Smooth muscle cell (in vitro differentiated cells): ENCODE measurements around the gene OAS2. TPM values are rescaled to one million over a fixed set of nuclear protein-coding genes. Genes with fewer than 3 reads are reported as not detected.

Experiments
- DNase-seq: peaks from one replicate; lab custom pipeline; 2025; ENCODE audit not compliant: unreplicated experiment; lab: John Stamatoyannopoulos, UW
- H2AFZ ChIP-seq: fragments of 200-600 bp; sonication (generic); 2 replicates; pipeline ENCODE4 v1.6.0; 2016; ENCODE audit warnings: antibody characterized with exemption, low read depth, mild to moderate bottlenecking
- H3F3A ChIP-seq: fragments of 200-600 bp; sonication (generic); 2 replicates; pipeline ENCODE4 v1.6.0; 2017; ENCODE audit warnings: antibody characterized with exemption, low read depth
- H3K27ac ChIP-seq: fragments of 200-600 bp; sonication (generic); 2 replicates; pipeline ENCODE4 v1.5.1; 2016; ENCODE audit warnings: low read depth, mild to moderate bottlenecking
- H3K27me3 ChIP-seq: fragments of 200-600 bp; sonication (generic); 2 replicates; pipeline ENCODE4 v1.6.1; 2016; ENCODE audit warnings: low read depth, mild to moderate bottlenecking
- H3K36me3 ChIP-seq: fragments of 200-600 bp; sonication (generic); 2 replicates; pipeline ENCODE4 v1.5.1; 2016; ENCODE audit warnings: low read depth
- H3K4me1 ChIP-seq: fragments of 200-600 bp; sonication (generic); 2 replicates; pipeline ENCODE4 v1.5.1; 2016; ENCODE audit warnings: low read depth
- H3K4me2 ChIP-seq: fragments of 200-600 bp; sonication (generic); 2 replicates; pipeline ENCODE4 v1.6.0; 2016; ENCODE audit warnings: mild to moderate bottlenecking
- H3K4me3 ChIP-seq: fragments of 200-600 bp; sonication (generic); 2 replicates; pipeline ENCODE4 v1.5.1; 2016; ENCODE audit warnings: mild to moderate bottlenecking
- H3K79me2 ChIP-seq: fragments of 200-600 bp; sonication (generic); 2 replicates; pipeline ENCODE4 v1.6.0; 2016; ENCODE audit warnings: low read depth, mild to moderate bottlenecking
- H3K9ac ChIP-seq: fragments of 200-600 bp; sonication (generic); 2 replicates; pipeline ENCODE4 v1.6.0; 2016; ENCODE audit warnings: low read depth
- H3K9me3 ChIP-seq: fragments of 200-600 bp; sonication (generic); replicated peaks from 2 replicates; pipeline ENCODE4 v1.5.1; 2016; ENCODE audit warnings: low read depth
- H4K20me1 ChIP-seq: fragments of 200-600 bp; sonication (generic); 2 replicates; pipeline ENCODE4 v1.6.0; 2016; ENCODE audit warnings: low read depth
- CTCF ChIP-seq: fragments of 200-600 bp; sonication (generic); IDR thresholded peaks from 2 replicates; pipeline ENCODE4 v1.5.1; 2017; ENCODE audit warnings: borderline replicate concordance, mild to moderate bottlenecking, antibody characterized with exemption; ENCODE audit not compliant: insufficient read depth, poor library complexity, severe bottlenecking
- WGBS: methylation state at CpG from one replicate; pipeline ENCODE4 v1.1.7; 2016; ENCODE audit warnings: low lambda C conversion rate; 5-methylcytosine and 5-hydroxymethylcytosine counted together
- polyA plus RNA-seq: library from polyadenylated mRNA; unstranded; fragments of >200 nt; fragmentation: Nextera tagmentation; extraction: Ambion mirVana; gene quantifications from 2 replicates; pipeline ENCODE4 v1.2.1, GENCODE V29; 2016
- total RNA-seq: library from RNA; depleted of rRNA; stranded (reverse); fragments of >200 nt; gene quantifications from 2 replicates; pipeline ENCODE4 v1.2.3, GENCODE V29; 2014

OAS2 gene
- total and polyA plus RNA-seq, 2 experiments from 2014 or later = not detected

DNA sequence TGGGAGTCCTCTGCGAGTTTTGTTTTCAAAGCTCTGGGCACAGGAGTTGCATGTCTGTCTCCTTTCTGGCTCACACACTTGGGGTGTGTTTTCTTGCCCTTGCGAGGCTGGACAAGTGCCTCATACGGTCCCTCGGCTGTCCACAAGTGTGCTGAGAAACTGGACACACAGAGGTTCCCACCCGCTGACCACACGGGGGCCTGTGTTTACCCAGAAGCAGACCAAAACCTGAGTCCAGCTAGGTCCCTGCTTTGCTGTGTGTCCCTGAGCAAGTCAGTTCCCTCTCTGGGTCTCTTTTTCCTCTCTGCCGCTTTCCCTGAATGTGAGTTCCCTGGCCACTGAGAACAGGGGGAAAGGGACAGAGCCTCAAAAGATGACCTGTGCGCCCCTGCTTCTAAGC is 678 bp upstream of the OAS2 start:
- Histone ChIP-seq H3K4me2 (no peak overlapping the region), H3K27me3 (no peaks in the 10 kb centered on the region), H3K9ac (no peak overlapping the region), H3K4me1 (peaks cover 4% of the 10 kb centered on the region), H3K79me2 (no peaks in the 10 kb centered on the region), H4K20me1 (no peaks in the 10 kb centered on the region), H3K4me3 (no peak overlapping the region), H3K36me3 (no peaks in the 10 kb centered on the region), H3K9me3 (no peaks in the 10 kb centered on the region), H3F3A (no peaks in the 10 kb centered on the region), H3K27ac (no peak overlapping the region), H2AFZ (no peak overlapping the region)
- WGBS = 95% methylated on average over 8 of the region's 8 CpGs
- TF ChIP-seq CTCF = no peak
- DNase-seq = no peak

DNA sequence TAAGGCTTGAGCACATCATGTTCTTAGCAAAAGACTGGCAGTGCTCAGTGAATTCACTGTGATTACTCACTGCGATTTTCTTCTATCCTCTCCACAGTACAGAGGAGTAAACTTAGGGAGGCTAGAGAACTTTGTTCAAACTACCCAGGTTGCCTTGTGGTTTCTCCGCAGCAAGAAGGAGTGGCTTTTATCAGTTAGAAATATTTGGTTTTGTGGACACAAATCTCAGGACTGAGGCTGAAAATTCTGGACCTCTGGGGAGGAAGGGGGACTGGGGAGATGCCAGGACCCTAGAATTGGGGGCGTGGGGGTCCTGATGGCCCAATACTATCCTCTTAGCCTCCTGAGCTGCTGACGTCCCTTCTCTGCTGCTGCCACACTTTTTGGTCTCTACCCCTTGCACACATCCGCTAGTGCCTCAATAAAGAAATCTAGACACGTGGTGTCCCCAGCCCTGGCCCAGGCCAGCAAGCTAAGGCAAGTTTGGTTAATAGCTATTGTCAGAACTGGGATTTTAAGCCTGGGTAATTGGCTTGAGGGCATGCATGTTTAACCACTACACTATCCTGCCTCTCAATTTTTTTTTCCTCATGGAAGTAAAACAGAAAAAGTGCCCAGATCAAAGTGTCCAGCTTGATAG is 842 bp downstream of the OAS2 start:
- H3K27me3 ChIP-seq = no peaks in the 10 kb centered on the region
- no peaks in the 10 kb centered on the region for H3K36me3 ChIP-seq
- no peak overlapping the region for H3K4me2 ChIP-seq
- no peak overlapping the region for H3K9ac ChIP-seq
- no peaks in the 10 kb centered on the region for H3K79me2 ChIP-seq
- no peak overlapping the region for H3K27ac ChIP-seq
- no peaks in the 10 kb centered on the region for H3K9me3 ChIP-seq
- 87% methylated on average over 6 of the region's 6 CpGs for WGBS
- H4K20me1 ChIP-seq = no peaks in the 10 kb centered on the region
- no peaks in the 10 kb centered on the region for H3F3A ChIP-seq
- no peak overlapping the region for H3K4me3 ChIP-seq
- H2AFZ ChIP-seq = no peak overlapping the region
- TF ChIP-seq CTCF = no peak
- H3K4me1 ChIP-seq = peaks cover 4% of the 10 kb centered on the region
- DNase-seq = no peak

DNA sequence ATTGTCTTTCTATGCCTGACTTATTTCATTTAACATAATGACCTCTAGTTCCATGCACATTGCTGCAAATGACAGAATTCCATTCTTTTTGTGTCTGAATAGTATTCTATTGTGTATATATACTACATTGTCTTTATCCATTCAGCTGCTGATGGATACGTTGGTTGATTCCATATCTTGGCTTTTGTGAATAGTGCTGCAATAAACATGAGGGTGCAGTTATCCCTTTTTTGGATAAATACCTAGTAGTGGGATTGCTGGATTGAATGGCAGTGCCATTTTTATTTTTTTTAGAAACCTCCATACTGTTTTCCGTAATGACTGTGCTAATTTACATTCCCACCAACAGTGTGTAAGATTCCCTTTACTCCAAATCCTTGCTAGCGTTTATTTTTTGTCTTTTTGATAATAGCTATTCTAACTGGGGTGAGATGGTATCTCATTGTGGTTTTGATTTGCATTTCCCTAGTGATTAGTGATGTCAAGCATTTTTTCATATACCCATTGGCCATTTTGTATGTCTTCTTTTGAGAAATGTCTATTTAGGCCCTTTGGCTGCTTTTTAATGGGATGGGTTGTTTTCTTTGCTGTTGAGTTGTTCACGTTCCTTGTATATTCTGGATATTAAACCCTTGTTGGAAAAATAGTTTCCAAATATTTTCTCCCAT is 2.3 kb downstream of the OAS2 start:
- 83% methylated on average over 4 of the region's 4 CpGs for WGBS
- H3K79me2 ChIP-seq = no peaks in the 10 kb centered on the region
- no peaks in the 10 kb centered on the region for H3K27me3 ChIP-seq
- TF ChIP-seq CTCF = no peak
- H3K36me3 ChIP-seq = no peaks in the 10 kb centered on the region
- no peak for DNase-seq
- no peak overlapping the region for H3K9ac ChIP-seq
- no peaks in the 10 kb centered on the region for H3K9me3 ChIP-seq
- H3K27ac ChIP-seq = no peak overlapping the region
- H3F3A ChIP-seq = no peaks in the 10 kb centered on the region
- peaks cover 4% of the 10 kb centered on the region for H3K4me1 ChIP-seq
- H3K4me3 ChIP-seq = no peak overlapping the region
- H3K4me2 ChIP-seq = no peak overlapping the region
- H2AFZ ChIP-seq = no peak overlapping the region
- H4K20me1 ChIP-seq = no peaks in the 10 kb centered on the region
